ENCODE data around the gene PPP1R13B.
"Not testable (repeated sequence)": the region's sequence is repeated elsewhere in the genome, so short reads cannot be mapped to it uniquely, and the experiment has no call there.

PPP1R13B gene

DNA sequence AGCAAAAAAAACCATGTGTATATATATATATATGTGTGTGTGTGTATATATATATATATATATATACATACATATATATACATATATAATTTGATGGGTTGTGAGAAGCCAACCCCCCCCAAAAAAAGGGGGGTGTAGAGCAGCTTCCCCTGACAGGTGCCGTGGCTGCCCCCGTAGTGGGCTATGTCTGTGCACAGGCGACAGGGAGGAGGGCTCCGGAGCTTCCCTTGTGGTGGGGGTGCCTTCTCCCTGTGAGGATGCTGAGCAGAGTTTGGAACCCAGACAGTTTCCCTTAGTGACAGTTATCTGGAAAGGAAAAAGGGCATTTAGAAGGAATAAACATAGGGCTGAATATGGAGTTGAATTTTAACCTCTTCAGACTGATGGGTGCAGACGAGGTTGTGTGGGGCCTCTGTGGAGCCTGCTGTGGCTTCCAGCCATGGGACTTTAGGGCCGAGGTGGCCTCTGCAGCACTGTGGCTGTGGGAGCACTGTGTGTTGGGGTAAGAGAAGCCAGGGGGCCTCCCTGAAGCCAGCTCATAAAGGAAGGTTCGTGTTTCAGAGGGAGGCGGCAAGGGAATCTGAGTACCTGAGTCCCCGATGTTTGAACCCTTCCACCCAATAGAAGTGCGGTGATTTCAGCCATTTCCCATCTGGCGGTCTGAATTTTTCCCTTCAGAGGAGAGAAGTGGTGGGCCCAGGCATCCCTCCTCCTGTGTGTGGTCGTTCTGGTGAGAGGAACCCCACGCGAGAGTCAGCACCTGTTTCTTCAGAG, 151.9 kb downstream of the PPP1R13B start:
- no peak for DNase-seq

DNA sequence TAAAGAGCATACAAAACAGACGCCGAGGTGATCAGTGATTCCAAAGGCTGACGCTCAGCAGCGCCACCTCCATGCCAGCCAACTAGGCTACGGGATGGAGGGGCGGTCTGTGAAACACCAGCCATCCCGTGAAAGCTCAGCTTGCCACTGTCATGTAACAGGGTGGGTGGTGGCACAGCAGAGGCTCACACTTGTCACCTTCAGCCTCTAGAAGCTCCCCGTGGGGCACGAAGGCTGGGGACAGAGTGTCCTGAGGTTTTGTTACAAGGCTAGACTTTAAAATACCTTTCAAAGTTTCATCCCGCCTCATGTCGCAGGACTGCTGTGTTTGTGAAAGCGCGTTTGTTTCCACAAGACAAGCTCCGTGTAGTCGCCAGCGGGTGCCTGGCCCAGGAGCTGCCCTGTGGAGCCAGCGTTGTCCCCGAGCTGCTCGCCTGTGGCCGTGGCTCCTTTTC, 152.8 kb downstream of the PPP1R13B start:
- DNase-seq, result no peak

DNA sequence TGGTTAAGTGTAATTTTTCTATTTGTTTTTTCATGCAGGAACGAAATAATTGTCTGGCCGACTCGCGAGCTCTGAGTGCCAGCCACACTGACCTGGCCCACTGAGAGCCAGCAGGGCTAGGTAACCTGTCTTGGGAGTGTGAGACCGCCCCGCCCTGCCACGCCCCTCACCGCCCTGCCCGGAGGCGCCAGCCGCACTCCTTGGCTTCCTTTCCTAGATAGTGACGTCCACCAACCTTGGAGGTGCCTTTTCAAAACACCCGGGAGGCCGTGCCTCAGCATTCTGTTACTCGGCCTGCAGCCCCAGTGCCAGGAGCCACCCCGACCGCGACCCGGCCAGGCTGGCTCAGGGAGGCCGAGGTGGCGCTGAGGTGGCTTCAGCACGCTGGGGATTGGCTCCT, 153.9 kb downstream of the PPP1R13B start:
- DNase-seq, result no peak

DNA sequence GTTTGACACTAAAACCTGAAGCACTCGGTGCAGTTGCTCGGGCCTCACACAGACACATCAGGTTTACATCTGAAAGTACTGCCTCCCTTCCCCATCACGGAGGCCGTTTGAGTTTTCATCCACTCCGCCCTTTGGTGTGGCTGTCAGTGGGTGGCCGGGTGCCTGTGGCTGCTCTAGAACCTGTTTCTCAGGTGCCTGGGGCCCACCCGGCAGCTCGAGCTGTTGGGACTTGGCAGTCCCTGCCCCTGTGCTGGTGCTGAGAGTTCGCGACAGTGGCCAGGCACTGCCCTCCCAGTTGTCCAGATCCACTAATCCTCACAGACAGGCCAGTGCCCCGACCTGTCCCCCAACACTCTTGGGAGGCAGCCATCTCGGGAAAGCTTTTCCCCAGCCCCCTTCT, 154.5 kb downstream of the PPP1R13B start:
- DNase-seq, result no peak

DNA sequence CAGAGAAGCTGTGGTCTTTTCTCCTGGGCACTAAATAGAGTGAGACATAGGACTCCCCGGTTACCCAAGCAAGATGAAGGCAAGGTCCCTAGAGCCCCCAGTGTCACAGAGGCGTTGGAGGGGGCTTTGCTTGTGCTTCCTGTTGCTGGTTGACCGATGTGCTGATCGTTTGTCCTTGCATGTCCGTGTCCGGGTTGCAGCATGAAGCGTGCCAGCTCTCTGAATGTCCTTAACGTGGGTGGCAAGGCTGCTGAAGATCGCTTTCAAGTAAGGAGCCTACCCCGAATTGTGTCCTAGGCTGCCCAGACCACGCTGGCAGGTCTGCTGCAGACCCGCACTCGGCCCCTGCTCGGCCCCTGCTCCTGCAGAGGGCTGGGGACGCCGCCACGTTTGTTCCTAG, 155.2 kb downstream of the PPP1R13B start:
- DNase-seq, result no peak

DNA sequence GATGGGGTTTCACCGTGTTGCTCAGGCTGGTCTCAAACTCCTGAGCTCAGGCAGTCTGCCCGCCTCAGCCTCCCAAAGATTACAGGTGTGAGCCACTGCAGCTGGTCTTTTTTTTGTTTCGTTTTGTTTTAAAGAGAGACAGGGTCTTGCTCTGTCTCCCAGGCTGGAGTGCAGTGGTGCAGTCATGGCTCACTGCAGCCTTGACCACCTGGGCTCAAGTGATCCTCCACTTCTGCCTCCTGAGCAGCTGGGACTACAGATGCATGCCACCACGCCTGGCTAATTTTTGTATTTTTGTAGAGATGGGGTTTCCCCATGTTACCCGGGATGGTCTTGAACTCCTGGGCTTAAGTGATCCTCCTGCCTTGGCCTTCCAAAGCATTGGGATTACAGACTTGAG, 155.7 kb downstream of the PPP1R13B start:
- not testable (repeated sequence) for DNase-seq

DNA sequence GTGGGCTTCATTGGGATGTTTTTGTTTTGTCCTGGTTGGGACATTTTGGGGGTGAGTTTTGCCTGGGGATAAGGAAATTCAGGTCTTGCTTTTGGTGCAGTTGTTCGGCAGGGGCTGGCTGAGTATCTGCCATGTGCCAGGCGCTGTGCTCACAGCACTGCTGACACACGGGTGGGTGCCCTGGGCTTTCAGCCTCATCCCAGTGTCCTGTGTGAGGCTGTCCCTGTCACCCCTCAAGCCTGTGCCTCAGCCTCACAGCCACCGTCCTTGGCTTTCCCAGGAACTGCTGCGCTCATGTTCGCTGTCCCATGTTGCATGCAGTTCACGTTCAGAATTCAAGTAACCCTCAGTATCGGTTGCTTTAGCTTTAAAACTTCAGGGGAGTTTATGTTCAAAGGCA, 157.0 kb downstream of the PPP1R13B start:
- DNase-seq, result no peak

DNA sequence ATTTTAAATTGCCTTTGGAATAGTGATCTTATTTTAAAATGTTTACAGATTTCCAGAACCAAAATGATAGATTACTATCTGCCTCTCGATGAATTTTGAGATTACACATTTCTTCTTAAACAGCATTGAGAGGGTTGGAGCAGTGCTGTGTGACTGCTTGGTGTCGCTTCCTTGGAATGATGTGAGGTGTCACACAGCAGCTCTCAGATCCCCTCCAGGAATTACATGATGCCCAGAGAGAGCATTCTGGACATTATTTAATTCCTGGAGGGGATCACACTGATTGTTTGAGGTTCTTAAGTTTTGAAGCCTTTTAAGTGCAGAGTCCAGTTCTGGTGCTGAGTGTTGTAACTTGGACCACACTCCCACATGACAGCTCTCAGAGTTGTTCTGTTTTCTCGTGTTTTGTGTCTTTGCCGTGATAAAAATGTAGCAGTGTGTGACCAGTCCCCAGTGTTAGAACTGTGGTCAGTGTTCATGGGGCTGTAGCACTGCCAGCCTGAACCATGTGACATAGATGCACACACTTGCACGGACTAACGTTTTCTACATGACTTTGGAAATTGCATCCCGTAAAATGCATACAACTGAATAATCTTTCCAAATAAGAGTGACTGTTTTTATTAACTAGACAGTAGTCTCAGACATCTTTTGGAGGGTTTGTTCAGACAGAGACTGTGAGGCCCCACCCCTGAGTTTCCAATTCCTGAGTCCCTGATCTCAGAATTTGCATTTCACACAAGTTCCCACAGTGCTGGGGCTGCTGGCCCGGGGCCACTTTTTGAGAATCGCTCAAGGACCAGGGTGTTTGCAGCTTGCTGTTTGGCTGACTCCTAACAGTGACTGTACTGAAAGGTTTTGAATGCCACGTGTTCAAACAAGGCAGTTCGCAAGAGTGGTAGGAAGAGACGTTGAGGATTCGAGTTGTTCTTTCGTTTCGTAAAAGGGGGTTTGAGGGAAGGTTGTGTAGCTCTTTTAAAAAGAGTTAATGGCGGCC, 158.2 kb downstream of the PPP1R13B start:
- DNase-seq, result no peak

DNA sequence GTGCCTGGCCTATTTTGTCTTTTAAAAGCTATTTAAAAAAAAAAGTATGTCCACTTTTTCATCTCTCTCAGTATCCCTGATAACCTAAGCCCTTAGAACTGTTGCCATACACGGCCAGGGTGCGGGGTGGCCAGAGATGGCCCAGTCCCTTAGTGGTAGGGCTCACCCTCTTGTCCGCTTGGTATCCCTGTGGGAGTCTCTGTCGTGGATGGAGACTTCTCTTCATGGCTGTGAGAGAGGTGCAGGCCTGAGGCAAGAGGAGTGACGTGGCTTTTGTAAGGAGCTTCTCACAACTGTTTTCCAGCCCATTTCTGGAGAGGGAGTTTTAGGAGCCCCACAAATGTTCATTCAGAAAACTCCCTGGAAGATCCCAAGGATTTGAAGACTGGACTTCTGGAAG, 158.9 kb downstream of the PPP1R13B start:
- DNase-seq, result no peak

DNA sequence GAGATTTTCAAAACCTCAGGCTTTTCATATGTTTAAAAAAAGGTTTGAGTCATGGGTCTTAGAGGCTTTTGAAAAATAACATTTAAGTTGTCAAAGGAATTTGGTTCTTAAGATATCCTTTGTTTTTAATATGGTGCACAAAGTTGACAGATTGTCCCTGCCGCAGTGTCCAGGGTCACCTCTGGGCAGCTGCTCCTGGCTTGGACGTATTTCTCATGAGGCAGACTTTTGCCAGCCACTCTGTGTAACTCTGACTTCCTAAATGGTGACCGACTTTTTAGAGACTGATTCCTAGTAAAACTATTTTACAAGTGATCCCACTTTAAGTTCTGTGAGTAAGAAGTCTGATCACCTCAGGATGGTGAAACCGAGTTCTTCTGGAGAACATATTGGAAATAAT, 159.7 kb downstream of the PPP1R13B start:
- no peak for DNase-seq

DNA sequence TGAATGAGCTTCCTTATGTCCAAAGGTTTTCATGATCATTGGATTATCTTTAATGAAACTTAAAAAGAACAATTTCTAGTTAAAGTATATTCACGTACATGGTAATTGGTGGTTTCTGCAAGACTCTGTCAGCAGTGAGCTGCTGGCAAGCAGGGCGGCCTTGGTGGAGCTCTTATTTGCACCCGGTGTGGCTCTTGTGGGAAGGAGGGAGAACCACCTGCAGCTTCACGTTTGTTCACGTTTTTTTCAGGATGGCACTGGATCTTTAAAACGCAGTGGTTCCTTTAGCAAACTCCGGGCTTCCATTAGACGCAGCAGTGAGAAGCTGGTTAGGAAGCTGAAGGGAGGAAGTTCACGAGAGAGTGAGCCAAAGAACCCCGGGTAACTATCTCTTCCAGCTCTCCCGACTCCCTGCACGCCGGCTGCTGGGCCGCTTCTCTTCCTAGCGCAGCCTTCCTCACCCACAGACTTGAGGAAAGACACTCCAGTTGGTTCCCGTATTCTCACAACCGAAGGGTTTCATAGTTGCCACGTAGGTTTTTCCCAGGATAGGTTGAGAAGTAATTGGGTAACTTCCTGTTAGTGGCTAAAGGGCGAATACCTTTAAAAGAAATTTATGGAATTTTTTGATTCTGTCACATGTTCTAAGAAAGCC, 160.4 kb downstream of the PPP1R13B start:
- no peak for DNase-seq

DNA sequence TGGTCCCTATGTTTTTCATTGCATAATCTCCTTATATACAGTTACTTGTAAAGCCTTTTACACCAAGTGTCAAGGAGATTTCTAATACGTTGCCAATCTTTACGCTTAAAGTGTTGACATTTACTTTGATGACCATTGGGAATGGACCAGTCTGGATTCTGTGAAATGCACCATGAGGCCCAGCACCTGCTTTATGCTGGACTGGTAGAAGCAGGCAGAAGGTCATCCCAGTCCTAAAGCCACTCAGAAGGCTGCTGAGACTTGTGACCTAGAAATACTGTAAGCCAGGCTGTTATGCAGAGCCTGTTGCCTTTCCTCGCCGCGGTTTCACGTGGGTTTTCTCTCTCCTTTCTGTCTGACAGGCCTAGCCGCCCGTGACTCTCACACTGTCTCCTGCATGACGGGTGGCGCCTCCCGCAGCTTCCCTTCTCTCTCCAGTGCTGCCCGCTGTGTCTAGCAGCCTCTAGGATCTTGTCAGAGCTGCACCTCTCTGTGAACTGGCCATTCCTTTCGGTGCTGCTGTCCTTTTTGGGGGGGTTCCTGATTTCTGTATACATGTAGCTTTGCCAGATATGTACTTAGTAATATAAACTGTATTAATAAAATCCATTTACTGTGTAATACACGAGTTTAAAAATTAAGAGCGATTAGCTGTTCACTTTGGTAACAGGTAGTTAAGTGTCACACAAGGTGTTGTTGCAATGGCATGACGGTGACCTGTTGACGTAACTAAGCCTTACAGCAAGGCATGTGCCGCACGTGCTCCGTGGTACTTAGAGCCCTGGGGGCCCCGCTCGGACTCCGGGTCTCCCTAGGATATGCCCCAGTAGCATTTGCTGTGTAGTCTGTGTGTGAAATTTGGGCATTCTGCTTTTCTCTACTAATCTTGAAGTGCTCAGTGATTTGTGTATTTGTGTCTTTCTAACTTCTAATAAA, 161.8 kb downstream of the PPP1R13B start:
- DNase-seq, result no peak

DNA sequence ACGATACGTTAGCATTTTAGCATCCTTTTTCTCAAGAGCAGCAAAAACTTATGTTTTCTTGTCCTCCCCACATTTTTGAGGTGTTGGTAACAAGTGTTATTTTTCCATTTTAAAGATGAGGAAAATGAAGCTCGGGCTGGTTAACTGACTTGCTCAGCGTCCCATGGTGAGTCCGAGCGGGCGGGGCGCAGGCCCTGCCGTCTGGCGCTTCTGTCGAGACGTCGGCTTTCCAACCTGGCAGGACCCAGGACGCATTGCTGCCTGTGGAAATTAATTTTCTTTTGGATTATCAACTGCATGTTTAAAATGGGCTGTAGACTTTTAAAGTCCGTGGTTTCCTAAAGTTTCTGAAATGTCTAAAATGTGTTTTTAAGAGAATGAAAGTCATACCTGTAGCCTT, 162.5 kb downstream of the PPP1R13B start:
- DNase-seq, result no peak

DNA sequence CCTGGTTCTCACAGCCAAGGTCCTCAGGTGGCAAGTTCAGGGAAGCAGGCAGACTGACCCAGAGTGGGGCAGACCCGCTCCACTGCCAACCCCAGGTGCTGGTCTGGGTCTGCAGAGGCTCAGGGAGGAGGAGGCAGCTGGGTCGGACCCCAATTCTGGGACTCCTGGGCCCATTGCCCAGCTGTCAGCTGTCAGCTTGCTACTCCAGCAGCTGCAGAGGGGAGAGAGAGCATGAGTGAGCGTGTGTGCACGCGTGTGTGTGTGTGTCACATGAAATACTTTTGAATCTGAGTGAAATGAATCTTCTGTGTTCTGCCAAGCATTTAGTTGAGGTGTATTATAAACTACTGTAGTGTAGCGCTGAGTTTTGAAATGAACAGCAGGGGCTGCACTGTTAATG, 162.9 kb downstream of the PPP1R13B start:
- DNase-seq, result no peak

Measured in NCI-H1930 (cell line).